H1 (cell line): ENCODE results near the gene DOCK8. TPM values are rescaled to one million over a fixed set of nuclear protein-coding genes. Genes with fewer than 3 reads are reported as not detected.

ENCODE experiments used
- HDAC2 ChIP-seq, 2 experiments: fragments of 300-600 bp in 1 of 2; sonication (generic) in 1 of 2; IDR thresholded peaks; 2 replicates each; pipeline ENCODE4 v1.6.1; 2011 to 2012; ENCODE audit warnings: low read depth in 2 of 2, low read length in 2 of 2, mild to moderate bottlenecking in 2 of 2, moderate library complexity in 2 of 2, borderline replicate concordance in 1 of 2, inconsistent platforms in 1 of 2
- SP2 ChIP-seq: IDR thresholded peaks from 2 replicates; pipeline ENCODE4 v1.6.1; 2012; ENCODE audit warnings: mild to moderate bottlenecking, low read length, inconsistent platforms
- TBP ChIP-seq: IDR thresholded peaks from 2 replicates; pipeline ENCODE4 v1.6.1; 2011; ENCODE audit warnings: low read depth, low read length, improper control_type of control experiment
- polyA plus RNA-seq, 7 experiments: library from polyadenylated mRNA; depleted of rRNA in 3 of 7; stranded (reverse) in 5 of 7; unstranded in 2 of 7; fragments of >200 nt in 5 of 7; fragments of 200-250 nt in 2 of 7; gene quantifications; 1 replicate in 5 of 7; 2 replicates in 1 of 7; 4 replicates in 1 of 7; pipeline versions ENCODE4 v1.2.1 to v1.2.3, GENCODE V29; 2011 to 2013; ENCODE audit warnings: missing spikeins in 2 of 7, mixed read lengths in 2 of 7
- total RNA-seq: library from RNA; stranded (reverse); fragmentation: NEBNext Ultra II Directional; extraction: Animal tissue kit (Norgen Biotek cat#: 25700); gene quantifications from 2 replicates; pipeline ENCODE4 v1.2.1, GENCODE V29; 2021

The DOCK8 gene
- total and polyA plus RNA-seq, 2 of the 8 experiments (the other 6 are each of a cell fraction or from before 2014, with no cell fraction given) = 0.57 to 2.0 TPM

DNA sequence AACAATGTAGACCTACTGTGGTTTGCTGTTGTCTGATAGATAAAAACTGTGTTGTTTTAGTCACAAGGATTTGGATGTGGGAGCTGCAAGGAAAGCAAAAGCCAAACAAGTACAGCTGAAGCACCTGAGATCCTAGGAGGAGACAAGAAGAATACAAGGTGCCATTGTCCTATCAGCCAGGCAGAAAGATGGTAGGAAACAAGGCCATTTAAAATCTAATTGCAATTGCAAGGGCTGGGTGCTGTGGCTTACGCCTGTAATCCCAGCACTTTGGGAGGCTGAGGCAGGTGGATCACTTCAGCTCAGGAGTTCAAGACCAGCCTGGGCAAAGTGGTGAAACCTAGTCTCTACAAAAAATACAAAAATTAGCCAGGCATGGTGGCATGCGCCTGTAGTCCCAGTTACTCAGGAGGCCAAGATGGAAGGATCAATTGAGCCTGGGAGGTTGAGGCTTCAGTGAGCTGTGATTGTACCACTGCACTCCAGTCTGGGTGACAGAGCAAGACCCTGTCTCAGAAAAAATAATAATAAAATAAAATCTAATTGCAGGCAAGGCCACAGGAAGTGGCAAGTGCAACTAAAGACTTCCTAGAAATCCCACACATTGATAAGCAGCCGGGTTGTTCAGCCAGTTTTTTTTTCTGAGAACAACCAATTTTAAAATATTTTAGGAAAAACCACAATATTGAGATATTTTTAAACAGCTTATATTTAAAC lies 22.6 kb downstream of the DOCK8 start (continued):
- TF ChIP-seq TBP (no peak), SP2 (no peak), HDAC2 (IDR thresholded peaks at IDR 0.05; ENCODE audit: borderline replicate concordance in 1 of 2, low read depth in 2 of 2, low read length in 2 of 2) (no peak)
